ENCODE measurements around the gene THEM5.
"Not testable (repeated sequence)": the region's sequence is repeated elsewhere in the genome, so short reads cannot be mapped to it uniquely, and the experiment has no call there.

Gene THEM5

DNA sequence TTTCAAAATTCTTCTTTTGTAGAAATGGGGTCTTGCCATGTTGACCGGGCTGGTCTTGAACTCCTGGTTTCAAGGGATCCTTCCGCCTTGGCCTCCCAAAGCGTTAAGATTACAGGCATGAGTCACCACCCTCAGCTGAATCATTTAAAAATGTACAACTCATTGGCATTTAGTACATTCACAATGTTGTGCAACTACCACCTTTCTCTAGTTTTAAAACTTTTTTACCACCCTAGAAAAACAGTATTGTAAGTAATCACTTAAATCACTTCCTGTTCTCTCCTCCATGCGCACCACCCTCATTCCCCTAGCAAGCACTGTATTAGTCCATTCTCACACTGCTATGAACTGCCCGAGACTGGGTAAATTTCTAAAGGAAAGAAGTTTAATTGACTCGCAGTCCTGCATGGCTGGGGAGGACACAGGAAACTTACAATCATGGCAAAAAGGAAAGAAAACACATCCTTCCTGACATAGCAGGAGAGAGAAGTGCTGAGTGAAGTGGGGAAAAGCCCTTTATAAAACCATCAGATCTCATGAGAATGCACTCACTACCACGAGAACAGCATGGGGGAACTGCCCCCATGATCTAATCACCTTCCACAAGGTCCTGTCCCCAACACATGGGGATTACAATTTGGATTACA is 14.4 kb upstream of the THEM5 start:
- DNase-seq (ENCODE audit: extremely low read depth in 1 of 2, low read depth in 1 of 2) = no peak

DNA sequence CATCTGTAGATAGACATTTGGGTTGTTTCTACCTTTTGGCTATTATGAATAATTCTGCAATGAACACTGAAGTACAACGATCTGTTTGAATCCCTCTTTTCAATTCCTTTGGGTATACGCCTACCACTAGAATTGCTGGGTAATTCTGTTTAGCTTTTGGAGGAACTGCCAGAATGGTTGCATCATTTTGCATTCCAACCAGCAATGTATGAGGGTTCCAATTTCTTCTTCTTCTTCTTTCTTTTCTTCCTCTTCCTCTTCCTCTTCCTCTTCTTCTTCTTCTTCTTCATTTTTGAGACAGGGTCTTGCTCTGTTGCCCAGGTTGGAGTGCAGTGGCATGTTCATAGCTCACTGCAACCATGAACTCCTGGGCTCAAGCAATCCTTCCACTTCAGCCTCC is 13.8 kb upstream of the THEM5 start:
- no peak for DNase-seq (ENCODE audit: extremely low read depth in 1 of 2, low read depth in 1 of 2)

DNA sequence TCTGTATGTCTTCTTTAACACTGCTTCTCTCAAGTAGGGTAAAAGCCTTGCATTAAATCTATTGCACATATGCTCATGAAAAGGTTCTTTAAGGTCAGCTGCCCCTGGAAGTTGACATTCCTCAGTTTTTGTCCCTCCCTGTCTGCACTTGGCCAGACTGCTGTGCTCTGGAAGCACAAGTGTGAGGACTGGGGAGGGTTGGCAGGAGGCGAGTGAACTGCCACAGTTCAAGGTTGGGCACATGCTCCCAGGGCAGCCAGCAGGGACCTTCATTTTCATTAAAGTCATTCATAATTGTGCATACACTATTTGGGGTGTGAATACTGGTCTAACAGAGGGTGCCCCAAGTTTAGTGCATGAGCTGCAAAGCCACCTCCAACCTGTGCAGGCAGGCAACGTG is 10.9 kb upstream of the THEM5 start:
- DNase-seq (ENCODE audit: extremely low read depth in 1 of 2, low read depth in 1 of 2) = no peak

DNA sequence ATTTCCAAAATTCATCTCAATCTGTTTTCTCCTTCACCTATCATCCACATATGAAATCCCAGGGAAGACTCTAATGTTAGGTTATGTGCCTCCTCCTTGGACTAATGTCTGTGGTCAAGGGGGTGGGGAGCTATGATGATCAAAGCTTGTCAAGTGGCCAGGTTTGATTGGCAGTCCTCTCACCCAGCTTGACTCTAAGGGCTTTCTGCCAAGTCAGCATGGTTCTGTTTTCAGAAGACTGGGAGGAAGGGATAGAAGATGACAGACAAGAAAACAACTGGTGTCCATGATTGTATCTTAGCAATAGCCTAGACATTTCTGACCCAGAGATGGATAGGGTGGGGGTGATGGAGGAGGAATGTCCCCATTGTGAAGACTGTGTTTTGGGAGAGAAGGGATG is 9.1 kb upstream of the THEM5 start:
- no peak for DNase-seq (ENCODE audit: extremely low read depth in 1 of 2, low read depth in 1 of 2)

DNA sequence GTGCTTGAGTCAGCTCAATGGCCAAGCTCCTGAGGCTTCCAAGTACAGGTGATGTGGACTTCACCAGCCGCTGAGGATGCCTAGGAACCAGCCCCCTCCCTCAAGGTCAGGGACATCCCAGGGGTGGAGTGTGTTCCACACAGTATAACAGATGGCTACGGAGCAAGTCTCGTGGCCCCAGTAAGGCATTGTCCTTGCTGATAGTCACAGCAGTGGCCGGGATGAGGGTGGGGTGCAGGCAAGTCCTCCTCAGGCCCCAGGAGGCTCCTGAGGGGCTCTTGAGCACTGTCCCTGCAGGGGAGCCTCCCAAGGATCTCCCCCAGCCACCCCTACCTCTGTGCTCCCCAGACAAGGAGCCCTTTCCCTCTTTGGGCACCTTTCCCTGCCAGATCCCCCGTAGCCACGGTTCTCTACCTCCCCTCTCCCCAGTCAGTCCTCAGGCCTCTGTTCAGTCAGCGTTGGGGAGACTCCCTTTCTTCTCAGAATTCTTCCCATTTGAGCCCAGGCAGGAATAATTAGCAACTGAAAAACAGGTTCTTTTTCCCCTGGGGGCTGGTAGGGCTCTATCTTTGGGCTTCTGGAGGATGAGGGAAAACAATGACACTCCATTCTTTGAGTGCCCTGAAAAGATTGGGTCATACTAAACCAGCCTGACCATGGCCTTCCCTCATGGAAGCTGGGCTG is 7.1 kb upstream of the THEM5 start:
- DNase-seq (ENCODE audit: extremely low read depth in 1 of 2, low read depth in 1 of 2) = no peak

DNA sequence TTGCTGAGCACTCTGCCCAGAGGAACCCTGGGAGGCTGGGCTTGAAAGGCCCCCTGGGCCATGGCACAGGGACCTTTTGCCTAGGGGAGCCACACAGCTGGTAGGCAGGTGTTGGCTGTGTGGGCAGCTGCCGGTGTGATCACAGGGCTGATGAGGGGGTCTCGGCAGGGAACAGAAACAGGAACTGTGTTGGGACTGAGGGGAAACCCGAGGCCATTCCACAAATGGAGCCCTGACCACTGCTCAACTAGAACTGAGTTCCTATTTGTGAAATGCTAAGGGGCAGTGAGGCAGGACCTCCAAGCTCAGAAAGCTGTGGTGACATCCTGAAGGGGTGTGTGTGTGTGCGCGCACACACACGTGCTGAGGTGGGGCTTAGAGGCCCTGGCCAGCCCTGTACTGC is 6.4 kb upstream of the THEM5 start:
- DNase-seq (ENCODE audit: extremely low read depth in 1 of 2, low read depth in 1 of 2) = no peak

DNA sequence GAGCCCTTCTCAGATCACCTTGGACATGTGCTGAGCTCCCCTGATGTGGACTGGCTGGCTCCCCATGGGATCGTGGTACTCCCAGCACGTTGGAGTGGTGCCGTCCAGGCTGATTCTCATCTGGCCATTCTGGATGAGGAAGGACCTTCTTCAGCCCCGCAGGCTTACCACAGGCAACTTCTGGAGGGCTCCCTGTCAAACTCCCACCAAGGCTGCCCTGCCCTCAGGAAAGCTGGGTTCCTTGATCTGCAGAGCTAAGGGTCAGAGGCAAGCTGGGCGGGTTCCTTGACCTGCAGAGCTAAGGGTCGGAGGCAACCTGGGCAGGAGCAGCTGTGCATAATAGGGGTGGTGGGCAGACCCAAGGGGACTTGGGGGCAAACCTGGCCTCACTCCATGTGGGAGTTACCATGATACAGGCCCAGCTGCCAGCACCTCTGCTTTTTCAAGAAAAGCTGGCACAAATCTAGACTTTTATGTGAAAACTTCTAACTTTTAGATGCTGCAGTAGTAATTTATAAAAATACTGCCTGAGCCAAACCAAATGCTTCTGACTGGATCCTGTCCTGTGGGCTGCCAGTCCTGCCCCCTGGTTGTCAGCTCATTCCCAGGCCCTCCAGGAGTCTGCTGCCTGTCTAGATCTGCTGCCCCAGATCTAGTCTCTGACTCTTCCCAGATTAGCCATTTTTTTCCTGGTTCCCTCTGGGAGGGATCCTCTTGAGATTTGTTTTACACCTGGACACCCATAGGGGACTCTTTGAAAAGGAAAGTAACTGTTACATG is 5.6 kb upstream of the THEM5 start:
- DNase-seq (ENCODE audit: extremely low read depth in 1 of 2, low read depth in 1 of 2) = no peak

DNA sequence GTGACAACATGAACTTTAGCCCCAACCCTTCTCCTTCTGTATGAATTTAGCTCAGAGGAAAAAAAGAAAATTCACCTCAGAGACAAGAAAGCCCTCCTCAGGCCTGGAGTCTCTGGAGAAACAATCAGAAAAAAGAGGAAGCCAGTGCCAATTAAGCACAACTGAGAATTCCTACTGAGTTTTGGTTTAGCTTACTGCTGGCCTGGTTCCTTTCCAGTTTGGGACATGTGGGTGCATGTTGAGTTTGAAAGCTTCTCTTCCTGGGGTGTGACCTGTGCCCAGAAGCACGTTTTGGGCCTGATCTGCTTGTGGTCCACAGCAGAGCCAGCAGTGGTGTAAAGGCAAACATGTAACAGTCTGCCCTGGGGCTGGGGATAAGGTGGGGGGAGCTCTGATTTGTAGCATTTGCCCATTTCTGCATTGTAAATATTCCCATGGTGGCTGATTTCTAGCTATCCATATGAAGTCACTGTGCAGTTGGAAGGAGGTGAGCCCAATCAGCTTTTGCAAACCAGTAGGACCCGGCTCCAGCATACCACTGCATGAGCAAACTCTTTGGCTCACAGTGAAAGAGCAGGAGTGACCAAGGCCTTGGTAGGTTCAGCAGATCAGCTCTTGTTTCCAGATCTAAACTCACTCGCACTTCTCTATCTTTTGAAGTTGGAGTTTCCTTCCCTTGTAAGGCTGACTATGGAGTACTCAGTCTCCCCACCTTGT is 4.7 kb upstream of the THEM5 start:
- DNase-seq (ENCODE audit: extremely low read depth in 1 of 2, low read depth in 1 of 2) = no peak

DNA sequence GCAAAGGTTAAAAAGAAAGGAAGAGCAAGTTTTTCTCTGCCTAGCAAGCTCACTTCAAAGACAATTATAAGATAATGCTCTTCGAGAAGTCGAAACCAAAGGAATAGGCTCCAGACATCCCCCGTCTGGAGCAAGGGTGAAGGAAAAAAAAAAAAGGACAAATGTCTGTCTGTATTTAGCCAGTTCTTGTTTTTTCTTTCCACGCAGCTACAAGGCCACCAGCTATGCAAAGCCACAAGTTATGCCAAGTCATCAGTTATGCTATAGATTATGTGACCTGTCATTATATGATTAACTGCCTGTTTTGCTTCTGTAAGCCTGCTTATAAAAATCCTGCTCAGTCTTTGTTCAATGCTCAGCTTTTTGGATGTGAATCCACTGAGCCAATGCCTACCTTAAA is 2.4 kb upstream of the THEM5 start:
- DNase-seq (ENCODE audit: extremely low read depth in 1 of 2, low read depth in 1 of 2) = no peak

DNA sequence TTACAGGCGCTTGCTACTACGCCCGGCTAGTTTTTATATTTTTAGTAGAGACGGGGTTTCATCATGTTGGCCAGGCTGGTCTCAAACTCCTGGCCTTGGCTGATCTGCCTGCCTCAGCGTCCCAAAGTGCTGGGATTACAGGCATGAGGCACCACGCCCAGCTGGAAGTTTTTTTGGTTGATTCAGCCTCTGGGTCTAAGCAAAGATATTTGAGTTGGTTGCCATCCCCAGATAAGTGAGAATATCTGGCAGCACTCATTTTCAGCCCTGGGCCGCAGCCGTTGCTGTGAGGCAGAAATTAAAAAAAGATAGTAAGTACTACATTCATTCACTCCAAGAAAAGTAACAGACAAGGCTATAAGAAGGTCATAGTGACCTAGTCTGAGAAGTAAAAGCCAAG is 2.0 kb upstream of the THEM5 start:
- not testable (repeated sequence) for DNase-seq (ENCODE audit: extremely low read depth in 1 of 2, low read depth in 1 of 2)

DNA sequence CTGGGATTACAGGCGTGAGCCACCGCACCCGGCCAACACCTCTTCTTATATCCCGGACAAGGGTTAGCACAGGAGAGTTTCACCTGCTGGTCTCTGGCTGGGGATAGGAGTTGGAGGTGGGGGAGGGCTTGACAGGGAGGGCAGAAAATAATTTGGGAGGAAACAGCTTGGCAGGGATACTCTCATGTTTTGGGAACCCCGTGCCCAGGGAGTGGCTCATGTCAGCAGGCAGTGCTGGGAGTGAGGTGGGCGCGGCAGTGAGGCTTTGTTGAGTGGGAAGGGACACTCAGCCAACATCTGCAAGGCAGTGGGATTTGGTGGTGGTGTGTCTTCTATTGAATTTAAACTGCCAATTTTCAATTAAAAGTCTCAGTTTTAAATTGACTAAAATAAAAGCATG is 1.1 kb upstream of the THEM5 start:
- no peak for DNase-seq (ENCODE audit: extremely low read depth in 1 of 2, low read depth in 1 of 2)

DNA sequence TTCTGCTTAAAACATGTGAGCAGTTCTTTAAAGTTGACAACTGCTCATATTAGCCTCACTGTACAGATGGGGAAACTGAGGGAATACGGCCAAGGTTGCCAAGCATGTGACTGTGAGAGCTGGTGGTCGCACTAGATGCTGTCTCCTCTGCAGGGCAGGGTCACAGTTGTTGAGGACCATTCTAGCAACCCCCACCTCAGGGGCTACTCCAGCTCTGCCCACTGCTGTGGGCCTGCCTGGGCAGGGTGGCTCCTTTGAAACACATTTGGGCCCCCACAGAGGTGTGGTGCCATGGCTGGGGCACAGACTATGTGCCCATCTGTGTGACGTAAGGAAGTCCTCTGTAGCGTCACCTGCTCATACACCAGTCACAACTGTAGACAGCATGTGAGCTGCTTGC is 779 bp downstream of the THEM5 start:
- DNase-seq (ENCODE audit: extremely low read depth in 1 of 2, low read depth in 1 of 2) = no peak

DNA sequence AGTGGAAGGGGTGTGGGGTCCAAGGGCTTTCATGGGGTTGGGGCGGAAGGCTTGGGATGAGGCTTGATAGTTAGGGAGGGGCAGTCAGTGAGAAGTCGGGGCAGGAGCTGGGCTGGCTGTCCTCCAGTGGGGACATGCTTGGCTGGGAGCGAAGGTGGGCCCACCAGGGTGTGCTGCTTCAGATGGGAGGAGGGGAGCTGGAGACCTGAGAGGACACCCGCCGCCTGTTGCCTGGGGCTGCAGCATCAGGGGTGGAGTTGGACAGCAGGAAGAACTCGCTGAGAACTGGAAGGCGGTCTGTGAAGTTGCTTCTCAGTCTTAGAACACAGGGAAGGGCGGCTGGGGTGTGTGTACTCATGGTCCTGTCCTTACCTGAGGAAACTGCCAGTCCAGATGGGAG is 1.6 kb downstream of the THEM5 start:
- DNase-seq (ENCODE audit: extremely low read depth in 1 of 2, low read depth in 1 of 2) = no peak

DNA sequence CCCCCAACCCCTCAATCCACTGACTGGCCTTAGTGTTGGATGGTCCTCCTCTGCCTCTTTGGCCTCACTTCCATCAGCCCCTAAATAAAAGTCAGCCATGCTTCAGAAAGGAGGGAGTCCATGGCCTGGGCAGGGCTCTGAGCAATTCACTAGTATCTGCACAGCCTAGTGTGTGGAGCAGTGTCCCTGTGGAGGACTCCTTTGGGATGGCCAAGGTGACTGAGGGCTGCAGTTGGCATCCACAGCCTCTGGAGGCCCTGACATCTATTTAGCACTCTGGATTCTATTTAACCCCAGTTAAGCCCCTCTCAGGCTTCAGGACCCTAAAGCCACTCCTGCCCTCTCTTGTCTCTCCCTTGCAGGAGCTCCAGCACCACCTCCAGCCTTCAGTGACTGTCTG is 3.6 kb downstream of the THEM5 start:
- DNase-seq (ENCODE audit: extremely low read depth in 1 of 2, low read depth in 1 of 2) = no peak

DNA sequence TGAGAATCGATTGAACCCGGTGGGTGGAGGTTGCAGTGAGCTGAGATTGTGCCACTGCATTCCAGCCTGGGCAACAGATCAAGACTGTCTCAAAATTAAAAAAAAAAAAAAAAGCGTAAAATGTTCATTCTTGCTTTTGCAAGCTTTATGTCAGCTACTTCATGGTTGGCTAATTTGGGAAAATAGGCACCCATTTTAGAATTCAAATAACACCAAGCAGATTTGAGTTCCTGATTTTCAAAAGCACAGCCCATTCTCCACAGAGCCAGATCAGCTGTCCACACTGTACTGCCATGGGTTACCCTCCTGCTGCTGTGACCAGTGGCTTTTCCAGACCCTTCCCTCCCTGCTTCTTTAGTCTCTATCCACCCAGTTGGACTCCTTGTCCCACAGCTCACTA is 4.4 kb downstream of the THEM5 start:
- DNase-seq (ENCODE audit: extremely low read depth in 1 of 2, low read depth in 1 of 2) = no peak

DNA sequence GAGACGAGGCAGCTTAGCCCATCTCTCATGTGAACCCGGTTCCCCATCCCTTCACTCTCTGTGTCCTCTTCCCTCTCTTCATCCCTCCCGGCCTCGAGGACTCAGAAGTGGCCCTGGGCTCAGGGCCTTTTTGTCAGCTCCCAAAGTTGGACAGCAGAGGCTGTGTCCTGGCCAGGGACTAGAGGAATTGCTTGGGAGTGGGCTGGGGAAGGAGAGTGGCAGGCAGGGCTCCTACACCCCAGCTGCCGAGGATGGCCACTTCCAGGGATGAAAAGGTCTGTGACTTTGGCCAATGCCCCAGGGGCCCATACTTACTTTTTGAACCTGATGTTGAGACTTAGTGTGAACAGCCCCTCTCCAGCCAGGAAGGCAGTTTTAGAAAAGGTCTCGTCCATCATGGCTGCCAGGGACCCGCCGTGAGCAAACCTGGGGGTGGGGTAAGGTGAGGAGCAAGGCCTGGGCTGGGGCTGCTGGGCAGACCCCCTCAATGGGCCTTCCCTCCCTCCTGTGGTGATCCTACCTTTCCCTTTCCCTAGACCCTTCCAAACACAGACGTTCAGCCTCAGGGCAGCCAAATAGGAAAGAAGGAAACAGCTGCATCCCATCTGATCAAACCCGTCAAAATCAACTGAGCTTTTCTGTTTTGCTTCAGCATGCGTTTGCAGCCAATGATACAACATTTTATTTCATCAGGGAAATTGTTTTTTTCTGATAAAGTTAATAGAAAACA is 5.5 kb downstream of the THEM5 start:
- DNase-seq (ENCODE audit: extremely low read depth in 1 of 2, low read depth in 1 of 2) = no peak

DNA sequence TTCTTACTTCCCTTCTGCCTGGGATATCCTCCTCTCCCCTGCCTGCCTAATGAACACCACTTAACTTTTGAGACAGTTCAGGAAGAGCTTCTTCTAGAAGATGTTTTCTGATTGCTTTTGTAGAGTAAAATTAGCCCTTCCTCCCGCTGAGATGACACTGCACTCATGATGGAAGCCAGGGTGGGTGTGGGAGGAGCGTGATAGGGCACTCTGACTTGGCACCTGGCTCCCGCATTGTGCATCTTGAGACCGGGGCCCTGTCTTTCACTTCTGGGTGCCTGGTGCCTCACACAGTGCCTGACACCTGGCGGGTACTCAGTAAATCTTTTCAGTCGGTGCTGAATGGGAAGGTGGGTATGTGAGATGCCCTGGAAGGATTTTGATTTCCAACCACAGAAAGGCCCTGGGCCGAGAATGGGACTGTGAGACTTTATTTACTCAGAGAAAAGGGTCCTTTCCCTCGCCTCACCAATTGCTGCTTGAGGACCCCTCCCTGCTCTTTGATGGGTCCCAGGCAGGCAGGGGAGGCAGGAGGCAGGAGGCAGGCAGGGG is 6.8 kb downstream of the THEM5 start:
- DNase-seq (ENCODE audit: extremely low read depth in 1 of 2, low read depth in 1 of 2) = no peak

DNA sequence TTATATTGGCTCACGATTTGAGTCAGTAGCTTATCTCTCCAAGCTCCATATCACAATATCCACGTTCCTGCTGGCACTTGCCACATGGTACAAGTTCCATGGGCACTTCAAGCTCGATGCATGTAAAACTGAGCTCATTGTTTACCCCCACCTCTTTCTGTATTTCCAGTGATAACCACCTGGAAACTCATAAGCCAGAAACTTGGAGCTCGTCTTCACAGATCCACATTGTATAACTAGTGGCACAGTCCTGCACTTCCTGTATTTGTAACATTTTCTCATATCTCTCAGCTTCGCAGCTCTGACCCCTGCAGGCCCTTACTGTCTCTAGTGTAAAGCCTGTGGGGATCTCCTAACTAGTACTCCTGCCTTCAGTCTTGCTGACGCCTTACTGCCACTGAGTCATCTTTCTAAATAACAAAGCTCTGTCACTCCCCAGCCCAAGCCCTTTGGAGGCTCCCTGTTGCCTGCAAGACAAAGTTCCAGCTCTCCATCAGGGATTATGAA is 7.4 kb downstream of the THEM5 start:
- peak in 1 of 2 donors; percentile 34 for DNase-seq (ENCODE audit: extremely low read depth in 1 of 2, low read depth in 1 of 2)

DNA sequence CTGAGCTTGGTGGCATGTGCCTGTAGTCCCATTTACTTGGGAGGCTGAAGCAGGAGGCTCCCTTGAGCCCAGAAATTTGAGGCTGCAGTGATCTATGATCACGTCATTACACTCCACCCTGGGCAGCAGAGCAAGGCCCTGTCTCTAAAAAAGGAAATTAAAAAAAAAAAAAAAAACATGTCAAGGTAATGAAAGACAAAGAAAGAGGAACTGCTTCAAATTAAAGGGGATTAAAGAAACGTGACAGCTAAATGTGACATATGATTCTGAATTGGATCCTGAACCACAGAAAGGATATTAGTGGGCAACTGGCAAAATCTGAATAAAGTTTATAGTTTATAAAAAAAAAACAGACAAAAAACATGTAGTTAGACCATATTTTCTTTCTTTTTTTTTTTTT is 10.1 kb downstream of the THEM5 start:
- DNase-seq (ENCODE audit: extremely low read depth in 1 of 2, low read depth in 1 of 2) = no peak

DNA sequence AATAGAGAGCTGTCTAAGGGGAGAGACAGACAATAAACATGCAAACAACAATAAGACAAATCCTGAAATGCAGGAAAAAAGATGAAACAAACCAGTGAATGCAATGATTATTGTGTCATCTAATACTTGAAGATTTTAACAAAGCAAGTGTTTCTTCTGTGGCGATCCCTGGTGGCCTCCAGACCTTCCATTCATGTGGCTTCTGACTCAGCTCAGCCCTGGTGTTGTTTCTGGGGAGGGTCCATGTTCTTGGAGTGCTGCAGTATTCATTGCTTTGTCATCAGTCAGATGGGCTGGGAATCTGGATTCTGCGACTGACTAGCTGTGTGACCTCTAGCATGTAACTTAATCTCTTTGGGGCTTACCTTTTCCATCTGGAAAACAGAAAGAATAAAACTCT is 12.4 kb downstream of the THEM5 start:
- no peak for DNase-seq (ENCODE audit: extremely low read depth in 1 of 2, low read depth in 1 of 2)

Measured in stimulated activated CD8-positive, alpha-beta memory T cell treated with anti-CD3 and anti-CD28 coated beads, Interleukin-7, amount 100 ng/mL, for 48 hours (primary cell).